GM10266 (cell line): ENCODE results near the gene PAK6.

ENCODE experiments used
- DNase-seq: peaks from one replicate; pipeline ENCODE4 v3.0.0; 2012; ENCODE audit errors: extremely low spot score
- TF ChIP-seq, protein P1 (sequence below): IDR thresholded peaks from 2 replicates; pipeline ENCODE4 v1.5.1; 2012; ENCODE audit warnings: mild to moderate bottlenecking, low read depth; ENCODE audit not compliant: control insufficient read depth, insufficient read depth; ENCODE audit errors: missing control alignments

PAK6 gene

GRCh38 chr15:40265875-40266274, 27.0 kb downstream of the PAK6 start:
- TF ChIP-seq, protein P1, sequence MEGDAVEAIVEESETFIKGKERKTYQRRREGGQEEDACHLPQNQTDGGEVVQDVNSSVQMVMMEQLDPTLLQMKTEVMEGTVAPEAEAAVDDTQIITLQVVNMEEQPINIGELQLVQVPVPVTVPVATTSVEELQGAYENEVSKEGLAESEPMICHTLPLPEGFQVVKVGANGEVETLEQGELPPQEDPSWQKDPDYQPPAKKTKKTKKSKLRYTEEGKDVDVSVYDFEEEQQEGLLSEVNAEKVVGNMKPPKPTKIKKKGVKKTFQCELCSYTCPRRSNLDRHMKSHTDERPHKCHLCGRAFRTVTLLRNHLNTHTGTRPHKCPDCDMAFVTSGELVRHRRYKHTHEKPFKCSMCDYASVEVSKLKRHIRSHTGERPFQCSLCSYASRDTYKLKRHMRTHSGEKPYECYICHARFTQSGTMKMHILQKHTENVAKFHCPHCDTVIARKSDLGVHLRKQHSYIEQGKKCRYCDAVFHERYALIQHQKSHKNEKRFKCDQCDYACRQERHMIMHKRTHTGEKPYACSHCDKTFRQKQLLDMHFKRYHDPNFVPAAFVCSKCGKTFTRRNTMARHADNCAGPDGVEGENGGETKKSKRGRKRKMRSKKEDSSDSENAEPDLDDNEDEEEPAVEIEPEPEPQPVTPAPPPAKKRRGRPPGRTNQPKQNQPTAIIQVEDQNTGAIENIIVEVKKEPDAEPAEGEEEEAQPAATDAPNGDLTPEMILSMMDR = no peak
- no peak for DNase-seq

DNA sequence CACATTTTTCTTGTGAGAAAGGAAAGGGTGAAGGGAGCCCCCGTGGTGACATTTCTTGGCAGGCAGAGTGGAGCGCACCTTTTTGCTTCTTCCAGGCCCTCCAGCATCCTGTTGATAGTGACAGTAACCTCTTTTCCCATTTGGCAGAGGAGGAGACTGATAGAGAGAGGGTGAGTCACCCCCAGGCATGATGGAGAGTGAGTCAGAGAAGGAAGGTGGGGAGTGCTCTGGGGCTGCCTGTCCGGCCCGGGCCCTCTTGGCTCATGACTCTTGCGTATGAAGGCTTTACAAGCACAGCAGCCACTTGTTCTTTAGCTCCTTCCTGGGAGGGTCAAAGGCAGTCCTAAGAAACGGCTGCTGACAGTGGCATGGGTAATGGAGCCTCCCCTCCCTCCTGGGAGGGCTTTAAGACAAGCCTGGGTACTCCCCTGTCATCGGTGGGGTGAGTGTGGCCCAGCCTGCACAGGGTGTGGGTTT, 28.0 kb downstream of the PAK6 start:
- TF ChIP-seq, protein P1 = no peak
- DNase-seq = no peak

DNA sequence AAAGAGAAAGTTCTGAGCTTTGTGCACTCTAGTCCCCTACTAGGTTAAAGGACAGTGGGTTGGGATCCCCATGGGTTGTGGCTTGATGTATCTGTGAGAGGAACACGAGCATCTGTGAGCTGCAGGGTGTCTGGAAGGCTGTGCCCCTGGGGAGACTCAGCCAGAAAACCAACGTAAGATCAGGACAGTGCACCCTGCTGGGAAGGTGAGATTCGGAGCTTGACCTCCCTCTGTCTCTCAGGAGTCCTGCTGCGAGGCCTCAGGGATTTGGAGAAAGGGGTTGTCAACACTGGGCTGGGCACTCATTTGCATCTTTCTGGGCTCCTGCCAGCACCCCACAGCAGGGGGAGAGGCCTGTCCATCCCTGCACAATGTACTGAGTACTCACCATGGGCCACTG, 28.8 kb downstream of the PAK6 start:
- TF ChIP-seq, protein P1 = no peak
- no peak for DNase-seq

DNA sequence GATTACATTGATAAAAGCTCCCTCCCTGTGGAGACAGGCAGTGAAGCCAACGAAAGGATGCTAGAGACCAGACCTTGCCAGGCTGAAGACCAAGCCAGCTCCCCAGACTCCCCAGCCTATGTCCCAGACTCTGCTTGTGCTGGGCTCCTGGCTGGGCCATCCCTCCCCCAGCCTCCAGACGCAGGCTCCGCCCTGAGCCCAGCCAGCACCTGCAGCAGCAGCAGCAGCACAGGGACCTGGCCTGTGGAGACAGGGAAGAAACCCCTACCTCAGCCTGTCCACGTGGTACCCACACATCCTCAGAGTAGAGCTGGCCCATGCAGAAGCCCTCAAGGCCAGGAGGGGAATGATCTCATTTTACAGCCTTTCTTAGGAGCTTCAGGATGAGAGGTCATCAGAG, 30.7 kb downstream of the PAK6 start:
- no peak for DNase-seq
- TF ChIP-seq, protein P1 = no peak

- no peak for DNase-seq
- TF ChIP-seq, protein P1 = no peak
Observed at GRCh38 chr15:40270246-40270995, 31.6 kb downstream of the PAK6 start.

GRCh38 chr15:40271685-40272484, 33.0 kb downstream of the PAK6 start:
- TF ChIP-seq, protein P1 = no peak
- DNase-seq = no peak
